ENCODE measurements around the gene SBK1. TPM values are rescaled to one million over a fixed set of nuclear protein-coding genes. Genes with fewer than 3 reads are reported as not detected.

Gene SBK1
- total RNA-seq, 4 donors from 2014 or later = 0.26 to 1.2 (median 0.64) TPM; not detected in 1

GRCh38 chr16:28292731-28293600, 641 bp downstream of the SBK1 start:
- Histone ChIP-seq H3K36me3 (no peaks in the 10 kb centered on the region), H3K4me3 (peak overlapping the region; percentile 39 to 52), H3K27ac (no peak overlapping the region), H3K27me3 (no peaks in the 10 kb centered on the region), H3K4me1 (peaks cover 0 to 8% of the 10 kb centered on the region in 2 donors), H3K9me3 (no peaks in the 10 kb centered on the region)
- no peak for DNase-seq
- no peak for TF ChIP-seq POLR2A (IDR thresholded peaks at IDR 0.05)
- TF ChIP-seq CTCF (IDR thresholded peaks at IDR 0.05) = no peak
- intact Hi-C loops (cut with DNase I; ENCODE audit: low total_unique reads) = no loop called here

- H3K27me3 ChIP-seq = no peaks in the 10 kb centered on the region
- TF ChIP-seq CTCF (IDR thresholded peaks at IDR 0.05) (no peak), POLR2A (IDR thresholded peaks at IDR 0.05) (no peak)
- intact Hi-C loops (cut with DNase I; ENCODE audit: low total_unique reads) = no loop called here
- no peaks in the 10 kb centered on the region for H3K9me3 ChIP-seq
- H3K36me3 ChIP-seq = no peaks in the 10 kb centered on the region
- H3K27ac ChIP-seq = no peak overlapping the region
- DNase-seq = no peak
- no peak overlapping the region for H3K4me3 ChIP-seq
- peaks cover 0 to 8% of the 10 kb centered on the region in 2 donors for H3K4me1 ChIP-seq
Observed at GRCh38 chr16:28293601-28293960, 1.3 kb downstream of the SBK1 start.

- no peaks in the 10 kb centered on the region for H3K36me3 ChIP-seq
- no peak for DNase-seq
- intact Hi-C loops (cut with DNase I; ENCODE audit: low total_unique reads) = no loop called here
- TF ChIP-seq CTCF (IDR thresholded peaks at IDR 0.05) (no peak), POLR2A (IDR thresholded peaks at IDR 0.05) (no peak)
- no peaks in the 10 kb centered on the region for H3K9me3 ChIP-seq
- H3K4me1 ChIP-seq = peaks cover 0 to 8% of the 10 kb centered on the region in 2 donors
- H3K27me3 ChIP-seq = no peaks in the 10 kb centered on the region
- H3K4me3 ChIP-seq = no peak overlapping the region
- no peak overlapping the region for H3K27ac ChIP-seq
Observed at GRCh38 chr16:28294201-28294600, 1.9 kb downstream of the SBK1 start.

- H3K4me1 ChIP-seq = peaks cover 0 to 8% of the 10 kb centered on the region in 2 donors
- no peak for DNase-seq
- H3K4me3 ChIP-seq = no peak overlapping the region
- no peak for TF ChIP-seq POLR2A (IDR thresholded peaks at IDR 0.05)
- no peak overlapping the region for H3K27ac ChIP-seq
- intact Hi-C loops (cut with DNase I; ENCODE audit: low total_unique reads) = no loop called here
- H3K27me3 ChIP-seq = no peaks in the 10 kb centered on the region
- H3K36me3 ChIP-seq = no peaks in the 10 kb centered on the region
- no peaks in the 10 kb centered on the region for H3K9me3 ChIP-seq
Observed at GRCh38 chr16:28295276-28295675, 3.0 kb downstream of the SBK1 start.

- intact Hi-C loops (cut with DNase I; ENCODE audit: low total_unique reads) = no loop called here
- H3K27ac ChIP-seq = no peak overlapping the region
- H3K36me3 ChIP-seq = no peaks in the 10 kb centered on the region
- no peaks in the 10 kb centered on the region for H3K27me3 ChIP-seq
- H3K9me3 ChIP-seq = no peaks in the 10 kb centered on the region
- DNase-seq = no peak
- no peak for TF ChIP-seq POLR2A (IDR thresholded peaks at IDR 0.05)
- TF ChIP-seq CTCF (IDR thresholded peaks at IDR 0.05) = no peak
- H3K4me3 ChIP-seq = no peak overlapping the region
- peaks cover 0 to 8% of the 10 kb centered on the region in 2 donors for H3K4me1 ChIP-seq
Observed at GRCh38 chr16:28297308-28297707, 5.0 kb downstream of the SBK1 start.
